HepG2 (cell line): Measurements from ENCODE around the gene SENP6. TPM values are rescaled to one million over a fixed set of nuclear protein-coding genes. Genes with fewer than 3 reads are reported as not detected.

Experiments used
- ATF7 ChIP-seq, 2 experiments: fragments of 450-650 bp in 1 of 2; sonication (generic) in 1 of 2; formaldehyde crosslinking in 1 of 2; IDR thresholded peaks; 2 replicates each; pipeline versions ENCODE4 v1.4.0 to v1.6.1; 2016 to 2020; ENCODE audit warnings: antibody characterized with exemption in 1 of 2, mild to moderate bottlenecking in 1 of 2, missing genetic modification reagents in 1 of 2
- FOXM1 ChIP-seq: sonication (generic); formaldehyde crosslinking; IDR thresholded peaks from 2 replicates; pipeline ENCODE4 v1.5.0; 2020; ENCODE audit warnings: missing genetic modification reagents
- GATAD1 ChIP-seq: IDR thresholded peaks from 2 replicates; pipeline ENCODE4 v1.6.1; 2016; ENCODE audit warnings: missing genetic modification reagents, missing compliant biosample characterization
- HDAC2 ChIP-seq: sonication (generic); formaldehyde crosslinking; IDR thresholded peaks from 2 replicates; pipeline ENCODE4 v1.4.0; 2020; ENCODE audit warnings: missing genetic modification reagents
- HOXA5 ChIP-seq: sonication (generic); formaldehyde crosslinking; IDR thresholded peaks from 2 replicates; pipeline ENCODE4 v1.4.0; 2020; ENCODE audit warnings: missing genetic modification reagents
- ISL2 ChIP-seq: sonication (generic); formaldehyde crosslinking; IDR thresholded peaks from 2 replicates; pipeline ENCODE4 v1.5.0; 2020; ENCODE audit warnings: missing genetic modification reagents
- MED13 ChIP-seq: sonication (generic); formaldehyde crosslinking; IDR thresholded peaks from 2 replicates; pipeline ENCODE4 v1.5.0; 2020; ENCODE audit warnings: missing genetic modification reagents
- NBN ChIP-seq: fragments of 450-650 bp; conservative IDR thresholded peaks from 2 replicates; pipeline ENCODE4 v1.6.1; 2017
- NCOA2 ChIP-seq: sonication (generic); formaldehyde crosslinking; IDR thresholded peaks from 2 replicates; pipeline ENCODE4 v1.8.0; 2022; ENCODE audit warnings: inconsistent platforms
- SIX1 ChIP-seq: sonication (generic); formaldehyde crosslinking; IDR thresholded peaks from 2 replicates; pipeline ENCODE4 v1.4.0; 2020; ENCODE audit warnings: missing genetic modification reagents, borderline replicate concordance
- ZNF124 ChIP-seq: sonication (generic); formaldehyde crosslinking; IDR thresholded peaks from 2 replicates; pipeline ENCODE4 v1.4.0; 2020; ENCODE audit warnings: missing genetic modification reagents
- ZNF138 ChIP-seq: sonication (generic); formaldehyde crosslinking; IDR thresholded peaks from 2 replicates; pipeline ENCODE4 v1.5.0; 2020; ENCODE audit warnings: mild to moderate bottlenecking, low read depth, missing genetic modification reagents
- ZNF432 ChIP-seq: sonication (generic); formaldehyde crosslinking; IDR thresholded peaks from 2 replicates; pipeline ENCODE4 v1.5.0; 2020; ENCODE audit warnings: missing genetic modification reagents, mild to moderate bottlenecking, borderline replicate concordance
- ZNF501 ChIP-seq: sonication (generic); formaldehyde crosslinking; IDR thresholded peaks from 2 replicates; pipeline ENCODE4 v1.5.1; 2020; ENCODE audit warnings: mild to moderate bottlenecking, moderate library complexity, missing genetic modification reagents
- ZNF678 ChIP-seq: sonication (generic); formaldehyde crosslinking; IDR thresholded peaks from 2 replicates; pipeline ENCODE4 v1.4.0; 2020; ENCODE audit warnings: mild to moderate bottlenecking, missing genetic modification reagents
- ZNF709 ChIP-seq: sonication (generic); formaldehyde crosslinking; IDR thresholded peaks from 2 replicates; pipeline ENCODE4 v1.5.0; 2020; ENCODE audit warnings: mild to moderate bottlenecking, missing genetic modification reagents
- ZNF720 ChIP-seq: sonication (generic); formaldehyde crosslinking; IDR thresholded peaks from 2 replicates; pipeline ENCODE4 v1.4.0; 2020; ENCODE audit warnings: missing genetic modification reagents
- polyA plus RNA-seq, 8 experiments: library from polyadenylated mRNA; depleted of rRNA in 3 of 8; stranded (reverse) in 7 of 8; unstranded in 1 of 8; fragments of >200 nt; fragmentation: Illumina TruSeq in 4 of 8; extraction: Trizol in 4 of 8; gene quantifications; 2 replicates each; pipeline versions ENCODE4 v1.2.1 to v1.2.3, GENCODE V29; 2011 to 2016; ENCODE audit warnings: low read depth in 4 of 8, missing spikeins in 1 of 8, mixed read lengths in 1 of 8; ENCODE audit not compliant: insufficient read depth in 1 of 8
- total RNA-seq, 5 experiments: library from RNA; depleted of rRNA; stranded (reverse); fragments of >200 nt; fragmentation: Illumina TruSeq; extraction: Trizol; gene quantifications; 2 replicates each; pipeline ENCODE4 v1.2.3, GENCODE V29; 2016; ENCODE audit warnings: low read depth in 1 of 5
- TF ChIP-seq, protein P1 (sequence below): sonication (generic); formaldehyde crosslinking; IDR thresholded peaks from 2 replicates; pipeline ENCODE4 v1.4.0; 2020; ENCODE audit warnings: missing genetic modification reagents
- TF ChIP-seq, protein P2 (sequence below): IDR thresholded peaks from 2 replicates; pipeline ENCODE4 v1.6.1; 2016; ENCODE audit warnings: low read depth
- TF ChIP-seq, protein P3 (sequence below): sonication (generic); formaldehyde crosslinking; IDR thresholded peaks from 2 replicates; pipeline ENCODE4 v1.4.0; 2020; ENCODE audit warnings: missing genetic modification reagents

Gene SENP6
- total and polyA plus RNA-seq, 2 of the 13 experiments (the other 11 are each of a cell fraction or from before 2014, with no cell fraction given) = 21.9 to 50.1 TPM

DNA sequence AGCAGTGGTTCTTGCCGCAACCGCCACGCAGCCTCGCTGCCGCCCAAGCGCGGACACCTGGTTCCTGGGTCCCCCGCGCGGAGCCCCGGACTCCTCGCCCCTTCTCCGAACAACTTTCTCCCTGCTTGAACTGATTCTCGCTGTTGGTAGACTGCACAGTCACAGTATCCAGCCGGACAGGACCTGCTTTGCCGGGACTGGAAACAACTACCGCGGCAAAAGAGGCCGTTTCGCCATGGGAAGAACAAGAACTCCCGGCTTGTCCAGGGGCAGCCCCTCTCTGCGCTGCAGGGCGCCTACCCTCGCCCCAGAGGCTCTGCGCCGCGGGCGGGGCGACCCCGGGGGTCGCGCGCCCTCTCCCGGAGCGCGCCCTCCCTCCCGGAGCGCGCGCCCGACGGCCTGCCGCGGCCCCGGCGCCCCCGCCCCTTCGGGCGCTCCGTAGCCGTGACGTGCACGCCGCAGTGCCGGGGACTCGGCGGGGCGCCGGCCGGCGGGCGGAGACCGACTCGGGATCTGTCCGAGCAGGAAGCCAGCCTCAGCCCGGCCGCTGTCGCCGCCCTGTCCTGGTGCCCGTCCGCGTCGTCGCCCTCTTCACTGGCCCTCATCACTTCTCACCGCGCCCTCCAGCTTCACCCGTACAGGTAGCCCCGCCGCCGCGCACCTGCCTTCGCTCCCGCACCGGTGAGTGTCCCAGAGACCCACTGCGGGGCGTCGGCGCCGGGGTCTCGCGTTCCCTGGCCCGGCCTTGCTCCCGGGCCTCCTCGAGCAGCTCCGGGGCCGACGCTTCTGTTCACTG lies 147.3 kb downstream of the SENP6 start, which contains the start of gene MYO6 (continued):
- TF ChIP-seq, protein P1, sequence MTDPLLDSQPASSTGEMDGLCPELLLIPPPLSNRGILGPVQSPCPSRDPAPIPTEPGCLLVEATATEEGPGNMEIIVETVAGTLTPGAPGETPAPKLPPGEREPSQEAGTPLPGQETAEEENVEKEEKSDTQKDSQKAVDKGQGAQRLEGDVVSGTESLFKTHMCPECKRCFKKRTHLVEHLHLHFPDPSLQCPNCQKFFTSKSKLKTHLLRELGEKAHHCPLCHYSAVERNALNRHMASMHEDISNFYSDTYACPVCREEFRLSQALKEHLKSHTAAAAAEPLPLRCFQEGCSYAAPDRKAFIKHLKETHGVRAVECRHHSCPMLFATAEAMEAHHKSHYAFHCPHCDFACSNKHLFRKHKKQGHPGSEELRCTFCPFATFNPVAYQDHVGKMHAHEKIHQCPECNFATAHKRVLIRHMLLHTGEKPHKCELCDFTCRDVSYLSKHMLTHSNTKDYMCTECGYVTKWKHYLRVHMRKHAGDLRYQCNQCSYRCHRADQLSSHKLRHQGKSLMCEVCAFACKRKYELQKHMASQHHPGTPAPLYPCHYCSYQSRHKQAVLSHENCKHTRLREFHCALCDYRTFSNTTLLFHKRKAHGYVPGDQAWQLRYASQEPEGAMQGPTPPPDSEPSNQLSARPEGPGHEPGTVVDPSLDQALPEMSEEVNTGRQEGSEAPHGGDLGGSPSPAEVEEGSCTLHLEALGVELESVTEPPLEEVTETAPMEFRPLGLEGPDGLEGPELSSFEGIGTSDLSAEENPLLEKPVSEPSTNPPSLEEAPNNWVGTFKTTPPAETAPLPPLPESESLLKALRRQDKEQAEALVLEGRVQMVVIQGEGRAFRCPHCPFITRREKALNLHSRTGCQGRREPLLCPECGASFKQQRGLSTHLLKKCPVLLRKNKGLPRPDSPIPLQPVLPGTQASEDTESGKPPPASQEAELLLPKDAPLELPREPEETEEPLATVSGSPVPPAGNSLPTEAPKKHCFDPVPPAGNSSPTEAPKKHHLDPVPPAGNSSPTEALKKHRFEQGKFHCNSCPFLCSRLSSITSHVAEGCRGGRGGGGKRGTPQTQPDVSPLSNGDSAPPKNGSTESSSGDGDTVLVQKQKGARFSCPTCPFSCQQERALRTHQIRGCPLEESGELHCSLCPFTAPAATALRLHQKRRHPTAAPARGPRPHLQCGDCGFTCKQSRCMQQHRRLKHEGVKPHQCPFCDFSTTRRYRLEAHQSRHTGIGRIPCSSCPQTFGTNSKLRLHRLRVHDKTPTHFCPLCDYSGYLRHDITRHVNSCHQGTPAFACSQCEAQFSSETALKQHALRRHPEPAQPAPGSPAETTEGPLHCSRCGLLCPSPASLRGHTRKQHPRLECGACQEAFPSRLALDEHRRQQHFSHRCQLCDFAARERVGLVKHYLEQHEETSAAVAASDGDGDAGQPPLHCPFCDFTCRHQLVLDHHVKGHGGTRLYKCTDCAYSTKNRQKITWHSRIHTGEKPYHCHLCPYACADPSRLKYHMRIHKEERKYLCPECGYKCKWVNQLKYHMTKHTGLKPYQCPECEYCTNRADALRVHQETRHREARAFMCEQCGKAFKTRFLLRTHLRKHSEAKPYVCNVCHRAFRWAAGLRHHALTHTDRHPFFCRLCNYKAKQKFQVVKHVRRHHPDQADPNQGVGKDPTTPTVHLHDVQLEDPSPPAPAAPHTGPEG (CRISPR knock-in tag) = peak; percentile 87
- TF ChIP-seq, protein P2, sequence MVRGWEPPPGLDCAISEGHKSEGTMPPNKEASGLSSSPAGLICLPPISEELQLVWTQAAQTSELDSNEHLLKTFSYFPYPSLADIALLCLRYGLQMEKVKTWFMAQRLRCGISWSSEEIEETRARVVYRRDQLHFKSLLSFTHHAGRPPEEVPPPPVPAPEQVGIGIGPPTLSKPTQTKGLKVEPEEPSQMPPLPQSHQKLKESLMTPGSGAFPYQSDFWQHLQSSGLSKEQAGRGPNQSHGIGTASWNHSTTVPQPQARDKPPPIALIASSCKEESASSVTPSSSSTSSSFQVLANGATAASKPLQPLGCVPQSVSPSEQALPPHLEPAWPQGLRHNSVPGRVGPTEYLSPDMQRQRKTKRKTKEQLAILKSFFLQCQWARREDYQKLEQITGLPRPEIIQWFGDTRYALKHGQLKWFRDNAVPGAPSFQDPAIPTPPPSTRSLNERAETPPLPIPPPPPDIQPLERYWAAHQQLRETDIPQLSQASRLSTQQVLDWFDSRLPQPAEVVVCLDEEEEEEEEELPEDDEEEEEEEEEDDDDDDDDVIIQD (CRISPR knock-in tag) = no peak
- TF ChIP-seq ZNF138 (CRISPR knock-in tag) (no peak; the same call in 1 of the 2 replicates), HDAC2 (CRISPR knock-in tag) (no peak), NCOA2 (CRISPR knock-in tag) (no peak), ZNF432 (no peak), FOXM1 (CRISPR knock-in tag) (no peak; the same call in 1 of the 2 replicates), ZNF720 (no peak), HOXA5 (peak; percentile 59; the same call in 1 of the 2 replicates), MED13 (CRISPR knock-in tag) (no peak), GATAD1 (CRISPR knock-in tag) (no peak), ISL2 (CRISPR knock-in tag) (no peak), ZNF709 (CRISPR knock-in tag) (no peak), NBN (no peak), ZNF501 (CRISPR knock-in tag) (no peak), ATF7 (IDR thresholded peaks at IDR 0.05) (no peak), ATF7 (CRISPR knock-in tag; IDR thresholded peaks at IDR 0.05) (no peak), SIX1 (no peak), ZNF678 (CRISPR knock-in tag) (no peak), ZNF124 (CRISPR knock-in tag) (no peak)
- TF ChIP-seq, protein P3, sequence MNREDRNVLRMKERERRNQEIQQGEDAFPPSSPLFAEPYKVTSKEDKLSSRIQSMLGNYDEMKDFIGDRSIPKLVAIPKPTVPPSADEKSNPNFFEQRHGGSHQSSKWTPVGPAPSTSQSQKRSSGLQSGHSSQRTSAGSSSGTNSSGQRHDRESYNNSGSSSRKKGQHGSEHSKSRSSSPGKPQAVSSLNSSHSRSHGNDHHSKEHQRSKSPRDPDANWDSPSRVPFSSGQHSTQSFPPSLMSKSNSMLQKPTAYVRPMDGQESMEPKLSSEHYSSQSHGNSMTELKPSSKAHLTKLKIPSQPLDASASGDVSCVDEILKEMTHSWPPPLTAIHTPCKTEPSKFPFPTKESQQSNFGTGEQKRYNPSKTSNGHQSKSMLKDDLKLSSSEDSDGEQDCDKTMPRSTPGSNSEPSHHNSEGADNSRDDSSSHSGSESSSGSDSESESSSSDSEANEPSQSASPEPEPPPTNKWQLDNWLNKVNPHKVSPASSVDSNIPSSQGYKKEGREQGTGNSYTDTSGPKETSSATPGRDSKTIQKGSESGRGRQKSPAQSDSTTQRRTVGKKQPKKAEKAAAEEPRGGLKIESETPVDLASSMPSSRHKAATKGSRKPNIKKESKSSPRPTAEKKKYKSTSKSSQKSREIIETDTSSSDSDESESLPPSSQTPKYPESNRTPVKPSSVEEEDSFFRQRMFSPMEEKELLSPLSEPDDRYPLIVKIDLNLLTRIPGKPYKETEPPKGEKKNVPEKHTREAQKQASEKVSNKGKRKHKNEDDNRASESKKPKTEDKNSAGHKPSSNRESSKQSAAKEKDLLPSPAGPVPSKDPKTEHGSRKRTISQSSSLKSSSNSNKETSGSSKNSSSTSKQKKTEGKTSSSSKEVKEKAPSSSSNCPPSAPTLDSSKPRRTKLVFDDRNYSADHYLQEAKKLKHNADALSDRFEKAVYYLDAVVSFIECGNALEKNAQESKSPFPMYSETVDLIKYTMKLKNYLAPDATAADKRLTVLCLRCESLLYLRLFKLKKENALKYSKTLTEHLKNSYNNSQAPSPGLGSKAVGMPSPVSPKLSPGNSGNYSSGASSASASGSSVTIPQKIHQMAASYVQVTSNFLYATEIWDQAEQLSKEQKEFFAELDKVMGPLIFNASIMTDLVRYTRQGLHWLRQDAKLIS (CRISPR knock-in tag) = no peak
